ENCODE measurements around the gene NFIB. TPM values are rescaled to one million over a fixed set of nuclear protein-coding genes. Genes with fewer than 3 reads are reported as not detected.

Gene NFIB
- total RNA-seq, 4 donors from 2014 or later: 40.2 to 150 (median 83.7) TPM

DNA sequence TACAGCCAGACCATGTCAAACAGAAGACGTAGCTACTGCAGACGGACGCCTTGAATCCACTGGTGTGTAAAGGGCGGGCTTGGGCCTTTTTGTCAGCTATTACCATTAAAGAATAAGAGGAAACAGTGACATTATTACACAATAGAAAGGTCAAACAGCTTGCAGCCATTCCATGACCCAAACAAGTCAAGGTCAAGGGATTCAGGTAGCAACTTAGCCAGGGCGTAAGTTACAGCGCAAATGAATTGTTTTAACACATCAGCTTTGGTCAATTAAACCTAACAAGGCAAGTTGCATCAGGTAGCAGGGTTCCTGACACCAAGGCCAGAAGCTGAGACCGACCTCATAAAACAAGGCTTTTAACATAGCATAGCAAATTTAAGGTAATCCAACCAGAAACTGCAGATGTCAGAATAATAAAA, 15.3 kb downstream of the NFIB start:
- no peak overlapping the region for H3K4me3 ChIP-seq
- intact Hi-C loops (cut with DNase I; ENCODE audit: low total_unique reads): no loop called here
- H3K27ac ChIP-seq: no peak overlapping the region
- WGBS, 2 donors (ENCODE audit: low coverage in 1 of 2): 54 to 62% methylated on average over 5 to 7 of the region's 7 CpGs
- peaks cover 0 to 1% (median 0%) of the 10 kb centered on the region in 4 donors for H3K36me3 ChIP-seq
- no peak for DNase-seq
- no peaks in the 10 kb centered on the region for H3K27me3 ChIP-seq
- peaks cover 7 to 28% (median 17%) of the 10 kb centered on the region in 4 donors for H3K4me1 ChIP-seq
- TF ChIP-seq EP300 (IDR thresholded peaks at IDR 0.05; ENCODE audit: low read depth): no peak
- no peak for TF ChIP-seq POLR2AphosphoS5 (IDR thresholded peaks at IDR 0.05)
- TF ChIP-seq, protein P1, sequence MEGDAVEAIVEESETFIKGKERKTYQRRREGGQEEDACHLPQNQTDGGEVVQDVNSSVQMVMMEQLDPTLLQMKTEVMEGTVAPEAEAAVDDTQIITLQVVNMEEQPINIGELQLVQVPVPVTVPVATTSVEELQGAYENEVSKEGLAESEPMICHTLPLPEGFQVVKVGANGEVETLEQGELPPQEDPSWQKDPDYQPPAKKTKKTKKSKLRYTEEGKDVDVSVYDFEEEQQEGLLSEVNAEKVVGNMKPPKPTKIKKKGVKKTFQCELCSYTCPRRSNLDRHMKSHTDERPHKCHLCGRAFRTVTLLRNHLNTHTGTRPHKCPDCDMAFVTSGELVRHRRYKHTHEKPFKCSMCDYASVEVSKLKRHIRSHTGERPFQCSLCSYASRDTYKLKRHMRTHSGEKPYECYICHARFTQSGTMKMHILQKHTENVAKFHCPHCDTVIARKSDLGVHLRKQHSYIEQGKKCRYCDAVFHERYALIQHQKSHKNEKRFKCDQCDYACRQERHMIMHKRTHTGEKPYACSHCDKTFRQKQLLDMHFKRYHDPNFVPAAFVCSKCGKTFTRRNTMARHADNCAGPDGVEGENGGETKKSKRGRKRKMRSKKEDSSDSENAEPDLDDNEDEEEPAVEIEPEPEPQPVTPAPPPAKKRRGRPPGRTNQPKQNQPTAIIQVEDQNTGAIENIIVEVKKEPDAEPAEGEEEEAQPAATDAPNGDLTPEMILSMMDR (IDR thresholded peaks at IDR 0.05): no peak
- TF ChIP-seq POLR2A (IDR thresholded peaks at IDR 0.05): no peak
- in situ Hi-C loops (cut with MboI; ENCODE audit: low pct_ligation_motif_present in 1 of 4, low pct_unique_long_range_greater_than_20kb in 1 of 4, low sequenced_read_pairs in 3 of 4): no loop called here
- H3K9me3 ChIP-seq: no peaks in the 10 kb centered on the region

DNA sequence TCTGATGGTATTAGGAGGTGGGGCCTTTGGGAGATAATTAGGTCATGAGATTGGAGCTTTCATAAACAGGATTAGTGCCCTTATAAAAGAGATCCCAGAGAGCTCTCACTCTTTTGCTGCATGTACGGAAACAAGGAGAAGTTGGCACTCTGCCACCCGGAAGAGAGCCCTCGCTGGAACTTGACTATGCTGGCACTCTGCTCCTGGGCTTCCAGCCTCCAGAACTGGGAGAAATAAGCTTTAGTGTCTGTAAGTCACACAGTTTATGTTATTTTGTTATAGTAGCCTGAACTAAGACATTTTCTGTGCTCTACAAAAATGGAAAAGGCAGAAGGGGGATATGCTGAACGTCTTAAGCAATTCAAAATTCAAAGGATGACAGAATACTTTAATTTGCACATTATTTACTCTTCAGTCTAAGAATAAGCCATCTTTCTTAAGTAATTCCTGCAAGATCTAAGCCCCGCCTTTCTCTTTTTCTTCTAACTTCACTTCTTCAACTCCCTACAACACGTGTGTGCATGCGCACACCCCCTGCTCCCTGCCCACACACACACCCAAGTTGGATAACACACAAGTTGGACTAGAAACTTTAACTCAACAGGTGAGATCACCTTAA, 17.3 kb downstream of the NFIB start:
- intact Hi-C loops (cut with DNase I; ENCODE audit: low total_unique reads): no loop called here
- Histone ChIP-seq H3K27me3 (no peaks in the 10 kb centered on the region), H3K27ac (peak overlapping the region in 1 of 4 donors; percentile 1), H3K36me3 (peaks cover 0 to 1% (median 0%) of the 10 kb centered on the region in 4 donors), H3K9me3 (no peaks in the 10 kb centered on the region), H3K4me1 (peaks cover under 1 to 11% (median 7%) of the 10 kb centered on the region in 4 donors), H3K4me3 (no peak overlapping the region)
- in situ Hi-C loops (cut with MboI; ENCODE audit: low pct_ligation_motif_present in 1 of 4, low pct_unique_long_range_greater_than_20kb in 1 of 4, low sequenced_read_pairs in 3 of 4): no loop called here
- WGBS, 2 donors (ENCODE audit: low coverage in 1 of 2): 79 to 80% methylated on average over 4 to 7 of the region's 7 CpGs
- TF ChIP-seq EP300 (IDR thresholded peaks at IDR 0.05; ENCODE audit: low read depth) (no peak), POLR2AphosphoS5 (IDR thresholded peaks at IDR 0.05) (no peak), POLR2A (IDR thresholded peaks at IDR 0.05) (no peak)
- TF ChIP-seq, protein P1 (IDR thresholded peaks at IDR 0.05): no peak
- DNase-seq: no peak

DNA sequence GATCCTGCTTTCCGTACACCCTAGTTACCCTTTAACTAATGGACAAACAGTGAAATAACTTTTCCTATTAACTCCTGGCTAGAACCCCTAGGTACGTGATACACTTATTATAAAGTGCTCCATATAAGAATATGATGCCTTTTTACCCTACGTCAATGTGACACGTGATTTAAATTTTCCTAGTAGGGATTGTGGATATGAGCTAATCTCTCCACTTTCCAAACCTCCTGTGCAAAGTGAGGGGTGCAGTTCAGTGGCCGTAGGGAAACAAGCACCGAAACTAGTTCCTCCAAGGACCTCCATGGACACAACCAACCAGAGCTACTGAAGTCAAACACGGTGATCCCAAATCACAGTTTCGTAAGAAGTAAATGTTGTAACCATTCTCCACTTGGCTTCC, 19.3 kb downstream of the NFIB start:
- TF ChIP-seq, protein P1 (IDR thresholded peaks at IDR 0.05): no peak
- no peak for TF ChIP-seq POLR2AphosphoS5 (IDR thresholded peaks at IDR 0.05)
- no peak for TF ChIP-seq POLR2A (IDR thresholded peaks at IDR 0.05)
- TF ChIP-seq EP300 (IDR thresholded peaks at IDR 0.05; ENCODE audit: low read depth): no peak
- no peak overlapping the region for H3K4me3 ChIP-seq
- H3K27me3 ChIP-seq: no peaks in the 10 kb centered on the region
- WGBS, 2 donors (ENCODE audit: low coverage in 1 of 2): 69 to 81% methylated on average over 8 of the region's 8 CpGs
- H3K4me1 ChIP-seq: peaks cover 0 to 12% (median 4%) of the 10 kb centered on the region in 4 donors
- H3K27ac ChIP-seq: no peak overlapping the region
- H3K36me3 ChIP-seq: peaks cover 0 to 1% (median 0%) of the 10 kb centered on the region in 4 donors
- in situ Hi-C loops (cut with MboI; ENCODE audit: low pct_ligation_motif_present in 1 of 4, low pct_unique_long_range_greater_than_20kb in 1 of 4, low sequenced_read_pairs in 3 of 4) (no loop called here), intact Hi-C loops (cut with DNase I; ENCODE audit: low total_unique reads) (no loop called here)
- H3K9me3 ChIP-seq: no peaks in the 10 kb centered on the region
- no peak for DNase-seq

DNA sequence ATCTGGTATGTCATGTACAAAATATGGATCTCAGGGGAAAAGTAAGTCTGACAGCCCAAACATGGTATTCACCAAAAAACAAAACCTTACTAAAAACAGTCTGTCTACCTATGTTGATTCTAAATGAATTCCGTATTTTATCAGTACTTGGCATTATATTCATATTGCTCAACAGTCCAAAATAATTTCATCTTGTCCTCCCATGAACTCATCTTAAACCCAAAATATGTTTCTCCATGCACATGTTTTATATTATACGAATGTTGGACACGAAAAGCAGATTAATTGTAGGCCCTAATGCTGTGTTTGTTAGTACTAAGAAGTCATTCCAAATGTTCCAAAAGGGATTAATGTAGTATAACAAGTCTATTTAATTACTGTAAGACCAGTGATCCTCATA, 20.1 kb downstream of the NFIB start:
- TF ChIP-seq, protein P1 (IDR thresholded peaks at IDR 0.05): no peak
- TF ChIP-seq POLR2A (IDR thresholded peaks at IDR 0.05) (no peak), POLR2AphosphoS5 (IDR thresholded peaks at IDR 0.05) (no peak), EP300 (IDR thresholded peaks at IDR 0.05; ENCODE audit: low read depth) (no peak)
- in situ Hi-C loops (cut with MboI; ENCODE audit: low pct_ligation_motif_present in 1 of 4, low pct_unique_long_range_greater_than_20kb in 1 of 4, low sequenced_read_pairs in 3 of 4): no loop called here
- 65 to 72% methylated on average over 3 of the region's 3 CpGs for WGBS, 2 donors (ENCODE audit: low coverage in 1 of 2)
- H3K36me3 ChIP-seq: peaks cover 0 to 1% (median 0%) of the 10 kb centered on the region in 4 donors
- intact Hi-C loops (cut with DNase I; ENCODE audit: low total_unique reads): no loop called here
- H3K4me1 ChIP-seq: peaks cover 0 to 12% (median 3%) of the 10 kb centered on the region in 4 donors
- H3K27me3 ChIP-seq: no peaks in the 10 kb centered on the region
- DNase-seq: no peak
- H3K4me3 ChIP-seq: no peak overlapping the region
- no peaks in the 10 kb centered on the region for H3K9me3 ChIP-seq
- no peak overlapping the region for H3K27ac ChIP-seq
